Measurements from ENCODE around the gene KIF18B. TPM values are rescaled to one million over a fixed set of nuclear protein-coding genes. Genes with fewer than 3 reads are reported as not detected.

Gene KIF18B
- total and polyA plus RNA-seq, 2 of the 8 experiments (the other 6 are each of a cell fraction or from before 2014, with no cell fraction given) = 39.0 to 59.4 TPM

DNA sequence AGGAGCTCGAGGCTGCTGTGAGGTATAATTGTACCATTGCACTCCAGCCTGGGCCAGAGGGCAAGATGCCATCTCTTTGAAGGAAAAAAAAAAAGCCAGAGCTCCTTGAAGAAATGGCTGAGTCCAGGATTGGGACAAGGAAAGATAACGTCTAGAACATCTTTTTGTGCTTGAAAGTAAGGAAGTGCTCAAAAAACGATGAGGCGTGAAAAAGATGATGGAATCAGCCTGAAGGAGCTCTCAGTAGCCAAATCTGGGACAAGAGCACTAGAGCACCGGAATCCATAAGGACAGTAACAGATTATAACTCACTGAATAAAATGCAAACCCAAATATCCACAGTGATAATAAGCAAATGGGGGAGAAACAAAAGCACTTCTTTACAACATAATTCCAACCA lies 70.5 kb downstream of the KIF18B start (continued):
- TF ChIP-seq, protein P1, sequence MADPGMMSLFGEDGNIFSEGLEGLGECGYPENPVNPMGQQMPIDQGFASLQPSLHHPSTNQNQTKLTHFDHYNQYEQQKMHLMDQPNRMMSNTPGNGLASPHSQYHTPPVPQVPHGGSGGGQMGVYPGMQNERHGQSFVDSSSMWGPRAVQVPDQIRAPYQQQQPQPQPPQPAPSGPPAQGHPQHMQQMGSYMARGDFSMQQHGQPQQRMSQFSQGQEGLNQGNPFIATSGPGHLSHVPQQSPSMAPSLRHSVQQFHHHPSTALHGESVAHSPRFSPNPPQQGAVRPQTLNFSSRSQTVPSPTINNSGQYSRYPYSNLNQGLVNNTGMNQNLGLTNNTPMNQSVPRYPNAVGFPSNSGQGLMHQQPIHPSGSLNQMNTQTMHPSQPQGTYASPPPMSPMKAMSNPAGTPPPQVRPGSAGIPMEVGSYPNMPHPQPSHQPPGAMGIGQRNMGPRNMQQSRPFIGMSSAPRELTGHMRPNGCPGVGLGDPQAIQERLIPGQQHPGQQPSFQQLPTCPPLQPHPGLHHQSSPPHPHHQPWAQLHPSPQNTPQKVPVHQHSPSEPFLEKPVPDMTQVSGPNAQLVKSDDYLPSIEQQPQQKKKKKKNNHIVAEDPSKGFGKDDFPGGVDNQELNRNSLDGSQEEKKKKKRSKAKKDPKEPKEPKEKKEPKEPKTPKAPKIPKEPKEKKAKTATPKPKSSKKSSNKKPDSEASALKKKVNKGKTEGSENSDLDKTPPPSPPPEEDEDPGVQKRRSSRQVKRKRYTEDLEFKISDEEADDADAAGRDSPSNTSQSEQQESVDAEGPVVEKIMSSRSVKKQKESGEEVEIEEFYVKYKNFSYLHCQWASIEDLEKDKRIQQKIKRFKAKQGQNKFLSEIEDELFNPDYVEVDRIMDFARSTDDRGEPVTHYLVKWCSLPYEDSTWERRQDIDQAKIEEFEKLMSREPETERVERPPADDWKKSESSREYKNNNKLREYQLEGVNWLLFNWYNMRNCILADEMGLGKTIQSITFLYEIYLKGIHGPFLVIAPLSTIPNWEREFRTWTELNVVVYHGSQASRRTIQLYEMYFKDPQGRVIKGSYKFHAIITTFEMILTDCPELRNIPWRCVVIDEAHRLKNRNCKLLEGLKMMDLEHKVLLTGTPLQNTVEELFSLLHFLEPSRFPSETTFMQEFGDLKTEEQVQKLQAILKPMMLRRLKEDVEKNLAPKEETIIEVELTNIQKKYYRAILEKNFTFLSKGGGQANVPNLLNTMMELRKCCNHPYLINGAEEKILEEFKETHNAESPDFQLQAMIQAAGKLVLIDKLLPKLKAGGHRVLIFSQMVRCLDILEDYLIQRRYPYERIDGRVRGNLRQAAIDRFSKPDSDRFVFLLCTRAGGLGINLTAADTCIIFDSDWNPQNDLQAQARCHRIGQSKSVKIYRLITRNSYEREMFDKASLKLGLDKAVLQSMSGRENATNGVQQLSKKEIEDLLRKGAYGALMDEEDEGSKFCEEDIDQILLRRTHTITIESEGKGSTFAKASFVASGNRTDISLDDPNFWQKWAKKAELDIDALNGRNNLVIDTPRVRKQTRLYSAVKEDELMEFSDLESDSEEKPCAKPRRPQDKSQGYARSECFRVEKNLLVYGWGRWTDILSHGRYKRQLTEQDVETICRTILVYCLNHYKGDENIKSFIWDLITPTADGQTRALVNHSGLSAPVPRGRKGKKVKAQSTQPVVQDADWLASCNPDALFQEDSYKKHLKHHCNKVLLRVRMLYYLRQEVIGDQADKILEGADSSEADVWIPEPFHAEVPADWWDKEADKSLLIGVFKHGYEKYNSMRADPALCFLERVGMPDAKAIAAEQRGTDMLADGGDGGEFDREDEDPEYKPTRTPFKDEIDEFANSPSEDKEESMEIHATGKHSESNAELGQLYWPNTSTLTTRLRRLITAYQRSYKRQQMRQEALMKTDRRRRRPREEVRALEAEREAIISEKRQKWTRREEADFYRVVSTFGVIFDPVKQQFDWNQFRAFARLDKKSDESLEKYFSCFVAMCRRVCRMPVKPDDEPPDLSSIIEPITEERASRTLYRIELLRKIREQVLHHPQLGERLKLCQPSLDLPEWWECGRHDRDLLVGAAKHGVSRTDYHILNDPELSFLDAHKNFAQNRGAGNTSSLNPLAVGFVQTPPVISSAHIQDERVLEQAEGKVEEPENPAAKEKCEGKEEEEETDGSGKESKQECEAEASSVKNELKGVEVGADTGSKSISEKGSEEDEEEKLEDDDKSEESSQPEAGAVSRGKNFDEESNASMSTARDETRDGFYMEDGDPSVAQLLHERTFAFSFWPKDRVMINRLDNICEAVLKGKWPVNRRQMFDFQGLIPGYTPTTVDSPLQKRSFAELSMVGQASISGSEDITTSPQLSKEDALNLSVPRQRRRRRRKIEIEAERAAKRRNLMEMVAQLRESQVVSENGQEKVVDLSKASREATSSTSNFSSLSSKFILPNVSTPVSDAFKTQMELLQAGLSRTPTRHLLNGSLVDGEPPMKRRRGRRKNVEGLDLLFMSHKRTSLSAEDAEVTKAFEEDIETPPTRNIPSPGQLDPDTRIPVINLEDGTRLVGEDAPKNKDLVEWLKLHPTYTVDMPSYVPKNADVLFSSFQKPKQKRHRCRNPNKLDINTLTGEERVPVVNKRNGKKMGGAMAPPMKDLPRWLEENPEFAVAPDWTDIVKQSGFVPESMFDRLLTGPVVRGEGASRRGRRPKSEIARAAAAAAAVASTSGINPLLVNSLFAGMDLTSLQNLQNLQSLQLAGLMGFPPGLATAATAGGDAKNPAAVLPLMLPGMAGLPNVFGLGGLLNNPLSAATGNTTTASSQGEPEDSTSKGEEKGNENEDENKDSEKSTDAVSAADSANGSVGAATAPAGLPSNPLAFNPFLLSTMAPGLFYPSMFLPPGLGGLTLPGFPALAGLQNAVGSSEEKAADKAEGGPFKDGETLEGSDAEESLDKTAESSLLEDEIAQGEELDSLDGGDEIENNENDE (IDR thresholded peaks at IDR 0.05; ENCODE audit: insufficient replicate concordance, low read length) = no peak
